Superior temporal gyrus (tissue), 1 donor: ENCODE measurements around the gene SMIM3.
"Not testable (repeated sequence)": the region's sequence is repeated elsewhere in the genome, so short reads cannot be mapped to it uniquely, and the experiment has no call there.

Source experiments
- DNase-seq: peaks from one replicate; pipeline ENCODE4 v3.0.0-alpha.2; 2016; ENCODE audit errors: extremely low spot score

The SMIM3 gene

GRCh38 chr5:150778517-150779396 lies at the start of gene SMIM3:
Gene SMIM3, plus strand, starts transcription at chr5:150778757. Its CDS starts 16,684 bp downstream, at chr5:150795441.
- peak; percentile 33 for DNase-seq

- no peak for DNase-seq
These were observed 48.7 kb upstream of the SMIM3 start for GRCh38 chr5:150729859-150730258.

GRCh38 chr5:150731669-150732242 lies 46.8 kb upstream of the SMIM3 start:
- no peak for DNase-seq

- no peak for DNase-seq
These were observed 43.8 kb upstream of the SMIM3 start for GRCh38 chr5:150734579-150735384.

- DNase-seq: no peak
These were observed 39.7 kb upstream of the SMIM3 start for GRCh38 chr5:150738862-150739261.

GRCh38 chr5:150740992-150741391 lies 37.6 kb upstream of the SMIM3 start:
- DNase-seq: no peak

- DNase-seq: not testable (repeated sequence)
These were observed 36.0 kb upstream of the SMIM3 start for GRCh38 chr5:150742455-150743141.

- DNase-seq: not testable (repeated sequence)
These were observed 35.4 kb upstream of the SMIM3 start for GRCh38 chr5:150743142-150743488.

GRCh38 chr5:150750469-150750868 lies 28.1 kb upstream of the SMIM3 start:
- DNase-seq: no peak

- no peak for DNase-seq
These were observed 27.3 kb upstream of the SMIM3 start for GRCh38 chr5:150751096-150751891.

- no peak for DNase-seq
These were observed 25.1 kb upstream of the SMIM3 start for GRCh38 chr5:150753463-150753862.

- no peak for DNase-seq
These were observed 24.7 kb upstream of the SMIM3 start for GRCh38 chr5:150753863-150754262.

GRCh38 chr5:150757087-150757649 lies 21.4 kb upstream of the SMIM3 start:
- no peak for DNase-seq

GRCh38 chr5:150758203-150758530 lies 20.4 kb upstream of the SMIM3 start:
- no peak for DNase-seq

GRCh38 chr5:150758531-150759333 lies 19.8 kb upstream of the SMIM3 start, which contains the start of gene DCTN4:
Gene DCTN4, minus strand, starts transcription at chr5:150759017. Its CDS starts 24 bp downstream, at chr5:150758993.
- DNase-seq: peak; percentile 100

- no peak for DNase-seq
These were observed 19.3 kb upstream of the SMIM3 start for GRCh38 chr5:150759334-150759583.

GRCh38 chr5:150762211-150762610 lies 16.3 kb upstream of the SMIM3 start:
- DNase-seq: no peak

GRCh38 chr5:150763023-150763769 lies 15.4 kb upstream of the SMIM3 start:
- DNase-seq: no peak

GRCh38 chr5:150764530-150764929 lies 14.0 kb upstream of the SMIM3 start:
- no peak for DNase-seq
